Medulla oblongata (tissue), 1 donor: ENCODE measurements around the gene MRPS11.
"Not testable (repeated sequence)": the region's sequence is repeated elsewhere in the genome, so short reads cannot be mapped to it uniquely, and the experiment has no call there.

ENCODE experiments used
- DNase-seq: peaks from one replicate; pipeline ENCODE4 v3.0.0-alpha.2; 2015; ENCODE audit errors: extremely low spot score

The MRPS11 gene

GRCh38 chr15:88467073-88467934 is at the start of gene MRPS11, which contains the start of gene MRPL46:
TSS of gene MRPS11 (plus strand) at chr15:88467708. CDS start at chr15:88467718, 10 bp downstream.
TSS of gene MRPL46 (minus strand) at chr15:88467388. CDS start at chr15:88467377, 11 bp downstream.
- peak; percentile 94 for DNase-seq

DNA sequence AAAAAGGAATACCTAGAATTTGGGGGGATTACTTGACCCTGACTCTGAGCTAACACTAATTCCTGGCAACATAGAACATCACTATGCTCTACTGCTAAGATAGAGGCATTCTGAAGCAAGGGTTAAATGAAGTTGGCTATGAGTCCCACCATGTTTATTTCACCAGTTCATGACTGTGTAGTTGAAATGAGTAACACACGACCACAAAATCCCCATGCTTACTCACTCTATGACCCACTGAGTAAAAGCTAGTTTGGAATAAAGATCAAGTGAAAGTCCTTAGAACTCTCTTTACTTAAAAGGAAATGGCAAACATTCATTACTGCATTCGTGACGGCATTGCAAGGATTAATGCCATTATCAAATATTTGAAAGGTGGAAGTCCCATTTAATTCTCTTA is 47.7 kb upstream of the MRPS11 start:
- no peak for DNase-seq

- no peak for DNase-seq
These were observed 44.2 kb upstream of the MRPS11 start for GRCh38 chr15:88423331-88423730.

DNA sequence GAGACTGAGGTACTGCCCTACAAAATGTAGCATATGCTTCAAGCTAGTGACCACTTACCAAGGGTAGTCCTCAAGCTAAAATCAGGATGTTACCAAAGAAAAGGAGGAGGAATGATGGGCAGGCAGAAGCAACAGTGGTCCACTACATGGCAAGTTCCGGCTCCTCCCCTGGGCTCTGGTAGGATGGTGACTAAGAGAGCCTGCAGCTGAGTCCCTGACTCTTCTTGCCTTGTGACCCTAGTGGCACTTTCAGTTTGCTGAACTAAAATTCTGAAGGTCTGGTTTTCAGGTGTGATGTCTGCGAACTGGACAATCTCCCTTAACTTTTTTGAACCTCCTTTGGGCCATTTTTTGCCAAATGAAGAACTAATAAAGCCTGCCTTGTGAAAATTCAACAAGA is 41.2 kb upstream of the MRPS11 start:
- no peak for DNase-seq

- no peak for DNase-seq
These were observed 39.5 kb upstream of the MRPS11 start for GRCh38 chr15:88428053-88428452.

DNA sequence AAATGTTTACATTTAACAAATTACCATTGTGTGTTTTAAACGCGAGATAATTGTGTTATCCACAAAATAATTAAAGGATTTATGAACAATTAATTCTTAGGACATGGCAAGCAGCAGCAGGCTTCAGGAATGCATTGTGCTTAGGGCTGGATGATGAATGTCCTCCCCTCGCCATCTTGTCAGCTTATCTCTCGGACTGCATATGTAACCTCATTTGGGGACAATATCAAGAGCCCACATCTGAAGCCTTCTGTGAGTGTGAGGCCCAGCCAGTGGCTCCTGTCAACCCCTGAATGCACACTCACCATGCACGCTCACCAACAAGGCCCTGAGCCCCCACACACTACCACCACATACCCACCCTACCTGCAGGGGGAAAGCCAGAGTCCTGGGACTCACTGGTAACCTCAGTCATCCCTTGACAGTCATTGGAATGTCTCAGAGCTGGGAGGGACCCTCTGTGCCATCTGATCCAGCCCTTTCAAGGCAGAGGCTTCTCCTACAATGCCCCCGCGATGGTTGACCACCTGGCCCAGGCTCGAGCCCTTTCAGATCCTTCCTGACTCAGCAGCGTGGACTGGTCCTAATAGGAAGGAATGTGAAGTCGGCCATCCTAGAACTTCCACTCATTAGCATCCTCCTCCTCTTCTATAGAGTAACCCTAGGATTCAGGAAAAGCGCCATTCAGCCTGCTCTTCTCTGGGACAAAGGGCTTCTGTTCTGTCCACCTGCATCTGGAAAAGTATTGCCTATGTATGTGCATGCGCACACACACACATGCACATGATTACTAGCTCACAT is 38.5 kb upstream of the MRPS11 start:
- DNase-seq: no peak

DNA sequence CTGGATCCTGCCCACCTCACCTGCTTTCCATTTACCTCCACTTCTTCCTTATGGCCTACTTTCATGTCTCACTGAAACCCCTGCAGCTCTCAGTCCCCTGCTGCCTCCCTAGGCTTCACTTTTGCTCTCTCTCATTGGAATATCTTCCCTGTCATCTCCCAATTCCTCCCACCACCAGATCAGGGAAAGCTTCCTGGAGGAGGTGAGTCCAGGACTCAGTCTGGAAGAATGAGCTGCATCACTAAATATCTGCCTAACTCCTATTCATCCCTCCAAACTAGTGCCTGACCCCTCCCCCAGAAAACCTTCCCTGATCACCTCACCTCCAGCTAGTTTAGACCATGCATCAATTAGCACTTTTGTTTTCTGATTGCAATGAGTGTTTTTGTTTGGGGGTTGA is 37.5 kb upstream of the MRPS11 start:
- no peak for DNase-seq

DNA sequence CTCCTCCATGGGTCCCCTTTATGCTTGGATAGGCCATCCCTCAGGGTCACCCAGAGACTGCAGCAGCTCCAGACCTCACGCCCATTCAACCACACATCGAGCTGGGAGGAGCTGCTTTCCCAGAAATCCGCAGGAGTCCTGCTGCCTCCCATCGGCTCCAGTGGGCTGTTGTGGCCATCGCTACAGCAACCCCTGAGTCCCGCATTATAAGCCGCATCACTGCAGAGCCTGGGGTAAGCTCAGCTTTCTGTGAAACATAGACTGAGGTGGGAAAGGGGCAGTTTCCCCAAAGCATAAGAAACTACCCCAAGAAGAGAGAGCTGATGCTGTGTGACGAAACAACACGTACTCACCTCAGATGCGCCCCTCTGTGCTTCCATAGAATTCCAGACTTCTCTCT is 36.1 kb upstream of the MRPS11 start:
- DNase-seq: no peak

- DNase-seq: no peak
These were observed 34.3 kb upstream of the MRPS11 start for GRCh38 chr15:88433046-88433685.

GRCh38 chr15:88434106-88434505 is 33.4 kb upstream of the MRPS11 start:
- DNase-seq: not testable (repeated sequence)

- no peak for DNase-seq
These were observed 29.3 kb upstream of the MRPS11 start for GRCh38 chr15:88438181-88438580.

DNA sequence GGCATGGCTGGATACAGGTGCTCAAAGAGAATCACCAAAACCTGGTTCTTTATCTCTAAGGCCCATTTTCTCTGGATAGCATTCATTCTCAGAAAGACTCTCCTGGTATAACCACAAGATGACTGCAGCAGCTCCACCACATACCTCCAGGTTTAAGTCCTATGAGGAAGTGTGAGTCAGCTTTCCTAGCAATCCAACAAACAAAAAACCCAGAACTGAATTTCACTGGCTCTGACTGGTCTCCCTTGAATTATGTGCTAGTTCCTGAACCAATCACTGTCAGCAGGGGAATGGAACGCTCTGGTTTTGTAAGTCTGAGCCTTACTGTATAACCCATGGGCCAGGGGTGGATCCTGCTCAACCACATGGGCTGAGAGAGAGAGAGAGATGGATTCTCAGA is 27.5 kb upstream of the MRPS11 start:
- no peak for DNase-seq

DNA sequence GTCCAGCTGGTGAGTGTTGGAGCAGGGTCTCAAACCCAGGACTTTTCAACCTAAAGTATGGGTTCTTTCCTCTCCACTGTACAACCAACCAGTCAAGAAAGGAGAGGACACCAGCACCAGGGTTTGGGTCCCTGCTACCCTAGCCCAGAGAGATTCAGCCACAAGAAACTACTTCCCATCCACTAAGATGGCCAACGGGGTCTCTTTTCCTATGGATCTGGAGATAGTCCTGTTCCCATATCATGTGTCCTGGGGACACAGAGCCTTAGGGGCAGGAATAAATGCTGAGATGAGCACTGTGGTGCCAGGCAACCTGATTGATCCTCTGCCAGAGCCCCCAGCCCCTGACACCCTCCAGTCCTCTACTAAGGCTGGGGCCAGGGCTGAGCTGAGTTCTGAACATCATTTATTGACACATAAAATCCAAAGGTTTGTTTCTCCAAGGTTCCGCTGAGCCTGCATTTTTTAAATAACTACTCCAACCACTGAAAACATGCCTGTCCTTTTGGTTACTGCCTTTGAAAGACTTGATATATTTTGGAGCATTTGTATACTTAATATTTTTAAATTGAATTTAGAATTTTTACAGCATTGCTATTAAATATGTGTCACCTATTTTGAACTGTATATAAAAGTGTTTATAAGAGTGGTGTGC is 26.3 kb upstream of the MRPS11 start:
- DNase-seq: no peak

GRCh38 chr15:88447206-88447605 is 20.3 kb upstream of the MRPS11 start:
- no peak for DNase-seq

GRCh38 chr15:88447741-88448140 is 19.8 kb upstream of the MRPS11 start:
- no peak for DNase-seq

DNA sequence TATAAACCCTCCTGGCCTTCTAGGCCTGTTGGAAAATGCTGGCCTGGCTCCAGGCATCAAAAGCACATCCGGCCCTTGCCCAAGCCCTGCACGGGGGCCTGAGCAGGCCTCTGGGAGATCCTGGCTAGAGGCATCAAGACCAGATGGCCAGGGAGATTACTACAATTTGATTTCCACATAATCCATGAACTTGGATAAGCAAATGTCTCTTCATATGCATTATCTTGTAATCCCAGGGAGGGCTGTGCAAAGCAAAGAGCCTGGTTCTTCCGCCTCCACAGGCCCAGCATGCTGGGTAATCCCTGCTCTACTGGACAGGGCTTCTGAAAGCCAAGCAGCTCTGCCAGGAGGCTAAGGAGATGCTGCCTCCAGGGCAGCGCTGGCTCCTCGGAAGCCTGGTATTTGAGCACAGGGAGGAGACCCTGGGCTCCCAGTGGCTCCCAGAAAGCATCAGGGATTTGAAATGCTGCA is 18.5 kb upstream of the MRPS11 start:
- DNase-seq: no peak

DNA sequence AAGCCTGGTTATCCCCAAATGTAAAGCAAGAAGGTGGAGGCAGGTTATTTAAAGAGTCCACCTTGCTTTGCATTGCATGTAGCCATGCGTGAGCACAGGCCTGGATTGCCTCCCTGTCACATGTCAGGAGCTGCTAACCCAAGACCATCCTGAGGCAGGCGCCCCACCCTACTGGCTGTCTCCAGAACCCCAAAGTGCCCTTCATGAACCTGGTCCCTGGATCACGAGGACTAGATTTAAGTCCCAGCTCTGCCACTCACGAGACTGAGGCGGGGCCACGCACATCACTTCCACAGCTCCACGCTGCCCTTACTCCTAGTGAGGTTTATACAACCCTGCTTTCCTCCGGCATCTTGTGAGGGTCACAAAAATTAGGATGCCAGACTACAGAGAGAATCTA is 17.9 kb upstream of the MRPS11 start:
- no peak for DNase-seq

DNA sequence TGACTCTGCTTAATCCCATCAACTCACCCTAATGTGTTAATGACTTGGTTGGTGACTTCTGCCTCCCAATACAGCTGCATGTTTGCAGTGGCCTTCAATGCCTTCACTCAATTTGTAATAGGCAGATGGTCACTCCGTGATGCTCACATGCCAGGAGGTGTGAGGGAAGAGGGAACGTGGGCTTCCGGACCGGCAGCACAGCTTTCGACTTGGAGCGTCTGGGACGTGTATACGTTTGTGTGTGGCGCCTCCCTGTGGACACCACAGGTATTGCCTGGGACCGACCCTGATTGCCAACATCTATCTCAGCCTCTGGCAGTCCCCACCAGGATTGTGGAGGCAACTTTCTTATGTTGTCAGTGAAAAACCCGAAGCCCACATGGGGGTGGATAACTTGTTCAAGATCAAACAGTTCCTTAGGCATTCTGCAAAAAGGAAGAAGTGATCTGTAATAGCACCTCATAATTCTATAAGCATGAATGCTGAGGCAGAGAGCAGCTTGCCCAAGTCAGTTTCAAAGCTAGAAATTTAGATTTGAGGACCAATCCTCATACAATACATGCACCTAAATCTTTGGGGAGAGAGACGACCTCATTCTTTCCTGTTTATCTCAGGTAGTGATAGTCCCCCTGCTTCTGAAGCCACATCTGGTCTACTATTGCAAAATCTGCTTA is 17.2 kb upstream of the MRPS11 start:
- peak; percentile 61 for DNase-seq

GRCh38 chr15:88453651-88454050 is 13.9 kb upstream of the MRPS11 start:
- no peak for DNase-seq

GRCh38 chr15:88454236-88454635 is 13.3 kb upstream of the MRPS11 start:
- no peak for DNase-seq
